ENCODE measurements around the gene PLA2G6. TPM values are rescaled to one million over a fixed set of nuclear protein-coding genes. Genes with fewer than 3 reads are reported as not detected.

PLA2G6 gene
- total and polyA plus RNA-seq, 2 of the 13 experiments (the other 11 are each of a cell fraction or from before 2014, with no cell fraction given): 4.8 to 11.5 TPM

- TF ChIP-seq ZNF773 (CRISPR knock-in tag; IDR thresholded peaks at IDR 0.05; ENCODE audit: borderline replicate concordance) (no peak), ZNF101 (CRISPR knock-in tag; IDR thresholded peaks at IDR 0.05; ENCODE audit: borderline replicate concordance, low read depth) (no peak), FOSL1 (CRISPR knock-in tag; IDR thresholded peaks at IDR 0.05; ENCODE audit: borderline replicate concordance) (no peak)
These were observed 96.6 kb downstream of the PLA2G6 start (continued) for GRCh38 chr22:38085056-38085455.

GRCh38 chr22:38083931-38084631 is 97.5 kb downstream of the PLA2G6 start, which contains the start of gene SLC16A8:
TSS of gene SLC16A8 (minus strand) at chr22:38084184. CDS start at chr22:38082873, 1,311 bp downstream.
- TF ChIP-seq PHF21A (CRISPR knock-in tag; IDR thresholded peaks at IDR 0.05) (no peak), PCBP1 (IDR thresholded peaks at IDR 0.05; ENCODE audit: borderline replicate concordance, low read depth, low read length) (0 out of 2 replicates have a peak, but pooled peaks have one; percentile 44)
- CTCF ChIA-PET (ENCODE audit: low intra/inter-chr PET ratio, low total read pairs): no interaction called here
- Histone ChIP-seq H3K79me2 (ENCODE audit: insufficient read depth, low read length) (no peaks in the 10 kb centered on the region), H3K9me3 (ENCODE audit: low read length) (no peaks in the 10 kb centered on the region), H3K4me1 (ENCODE audit: insufficient read depth, low read length) (no peaks in the 10 kb centered on the region), H4K20me1 (ENCODE audit: insufficient read depth, low read length) (no peaks in the 10 kb centered on the region), H3K27ac (ENCODE audit: extremely low read length, insufficient read depth, low read length) (no peak within 1 kb of the TSS), H3K27me3 (ENCODE audit: control insufficient read depth in 1 of 2, insufficient read depth in 2 of 2, low read length in 2 of 2) (no peaks in the 10 kb centered on the region), H3K4me2 (ENCODE audit: low read depth, low read length) (no peak within 1 kb of the TSS), H2AFZ (ENCODE audit: low read length) (no peak within 1 kb of the TSS), H3K9ac (ENCODE audit: insufficient read depth, low read depth, low read length) (no peak within 1 kb of the TSS), H3K36me3 (replicated peaks in 1 of 2; ENCODE audit: control insufficient read depth in 1 of 2, insufficient read depth in 2 of 2, low read length in 2 of 2) (peaks cover 9 to 16% of the 10 kb centered on the region in 2 experiments; a peak in 4 of 5 replicates), H3K4me3 (replicated peaks in 1 of 3; ENCODE audit: insufficient read depth in 1 of 3, low read depth in 2 of 3, low read length in 3 of 3) (no peak within 1 kb of the TSS)
- DNase-seq (ENCODE audit: low spot score): no peak
- 64% methylated on average over 3 of the region's 16 CpGs for WGBS (ENCODE audit: low lambda C conversion rate)
- no peak for ATAC-seq
- in situ Hi-C loops (cut with HindIII; ENCODE audit: extremely low pct_ligation_motif_present, low pct_unique_long_range_greater_than_20kb): no loop called here
- POLR2A ChIA-PET: interaction anchor here (1.2 kb wide), 1 partner anchor 26 kb away, joined by 3 read pairs; the partner anchor contains the start of gene BAIAP2L2
- intact Hi-C loops (cut with micrococcal nuclease; ENCODE audit: unreplicated experiment): no loop called here
- FAIRE-seq: no peak
- no TSS peak for BruUV-seq (replicated peaks)
